ENCODE data around the gene RBM12. TPM values are rescaled to one million over a fixed set of nuclear protein-coding genes. Genes with fewer than 3 reads are reported as not detected.
A peak's percentile ranks its signal among the peaks of the same experiment; 100 is the strongest.

Gene RBM12
- total and polyA plus RNA-seq, 4 donors: 9.5 to 75.0 (median 39.4) TPM

- H3K9me3 ChIP-seq (ENCODE audit: control insufficient read depth in 4 of 4, insufficient read depth in 3 of 4, low read length in 3 of 4): peaks cover 0 to 2% (median 0%) of the 10 kb centered on the region in 4 donors
- WGBS, 2 donors: 96 to 97% methylated on average over 13 of the region's 13 CpGs
- TF ChIP-seq CTCF (IDR thresholded peaks at IDR 0.05; ENCODE audit: control extremely low read depth, extremely low read depth): no peak
- peaks cover 5 to 45% (median 24%) of the 10 kb centered on the region in 5 donors for H3K4me1 ChIP-seq (ENCODE audit: control insufficient read depth in 5 of 5, insufficient read depth in 5 of 5, low read length in 5 of 5)
- H3K27ac ChIP-seq (ENCODE audit: low read depth in 1 of 2, low read length in 1 of 2): no peak overlapping the region
- no peak overlapping the region for H3K4me3 ChIP-seq
- ATAC-seq (ENCODE audit: insufficient read depth, low FRiP score) (no peak), DNase-seq (no peak)
- H3K36me3 ChIP-seq (ENCODE audit: control insufficient read depth in 4 of 4, insufficient read depth in 4 of 4, low read length in 4 of 4): peaks cover 20 to 31% (median 22%) of the 10 kb centered on the region in 4 donors
- H3K9ac ChIP-seq (ENCODE audit: insufficient read depth in 1 of 2, low read length in 2 of 2): no peak overlapping the region
- no peaks in the 10 kb centered on the region for H3K27me3 ChIP-seq (ENCODE audit: control insufficient read depth in 3 of 3, insufficient read depth in 3 of 3, low read length in 2 of 3)
Observed at GRCh38 chr20:35652641-35653429, 11.9 kb downstream of the RBM12 start.

GRCh38 chr20:35651958-35652357 lies 12.7 kb downstream of the RBM12 start:
- Histone ChIP-seq H3K4me1 (ENCODE audit: control insufficient read depth in 5 of 5, insufficient read depth in 5 of 5, low read length in 5 of 5) (peaks cover 0 to 39% (median 20%) of the 10 kb centered on the region in 5 donors), H3K4me3 (no peak overlapping the region), H3K36me3 (ENCODE audit: control insufficient read depth in 4 of 4, insufficient read depth in 4 of 4, low read length in 4 of 4) (peaks cover 20 to 31% (median 22%) of the 10 kb centered on the region in 4 donors), H3K27me3 (ENCODE audit: control insufficient read depth in 3 of 3, insufficient read depth in 3 of 3, low read length in 2 of 3) (no peaks in the 10 kb centered on the region), H3K27ac (ENCODE audit: low read depth in 1 of 2, low read length in 1 of 2) (no peak overlapping the region), H3K9me3 (ENCODE audit: control insufficient read depth in 4 of 4, insufficient read depth in 3 of 4, low read length in 3 of 4) (peaks cover 0 to 2% (median 0%) of the 10 kb centered on the region in 4 donors), H3K9ac (ENCODE audit: insufficient read depth in 1 of 2, low read length in 2 of 2) (no peak overlapping the region)
- DNase-seq (no peak), ATAC-seq (ENCODE audit: insufficient read depth, low FRiP score) (no peak)
- no peak for TF ChIP-seq CTCF (IDR thresholded peaks at IDR 0.05; ENCODE audit: control extremely low read depth, extremely low read depth)

- H3K9me3 ChIP-seq (ENCODE audit: control insufficient read depth in 4 of 4, insufficient read depth in 3 of 4, low read length in 3 of 4): peaks cover 0 to 2% (median 0%) of the 10 kb centered on the region in 4 donors
Observed at GRCh38 chr20:35650632-35651031, 14.1 kb downstream of the RBM12 start.

More at GRCh38 chr20:35650632-35651031, 14.1 kb downstream of the RBM12 start:
- ATAC-seq (ENCODE audit: insufficient read depth, low FRiP score) (no peak), DNase-seq (no peak)
- Histone ChIP-seq H3K27me3 (ENCODE audit: control insufficient read depth in 3 of 3, insufficient read depth in 3 of 3, low read length in 2 of 3) (no peaks in the 10 kb centered on the region), H3K4me3 (no peak overlapping the region), H3K4me1 (ENCODE audit: control insufficient read depth in 5 of 5, insufficient read depth in 5 of 5, low read length in 5 of 5) (peaks cover 0 to 36% (median 17%) of the 10 kb centered on the region in 5 donors), H3K27ac (ENCODE audit: low read depth in 1 of 2, low read length in 1 of 2) (no peak overlapping the region), H3K36me3 (ENCODE audit: control insufficient read depth in 4 of 4, insufficient read depth in 4 of 4, low read length in 4 of 4) (peaks cover 20 to 31% (median 22%) of the 10 kb centered on the region in 4 donors), H3K9ac (ENCODE audit: insufficient read depth in 1 of 2, low read length in 2 of 2) (peak overlapping the region in 1 of 2 donors; percentile 8)
- WGBS, 2 donors: 75 to 84% methylated on average over 3 of the region's 3 CpGs
- no peak for TF ChIP-seq CTCF (IDR thresholded peaks at IDR 0.05; ENCODE audit: control extremely low read depth, extremely low read depth)

Measured in lung (tissue), 12 donors.